Measurements from ENCODE around the gene SCGB1C1. TPM values are rescaled to one million over a fixed set of nuclear protein-coding genes. Genes with fewer than 3 reads are reported as not detected.
A peak's percentile ranks its signal among the peaks of the same experiment; 100 is the strongest.

The SCGB1C1 gene
- total and polyA plus RNA-seq, 9 of the 15 experiments (the other 6 are each of a cell fraction or from before 2014, with no cell fraction given): not detected

GRCh38 chr11:208181-208916 lies 15.5 kb downstream of the SCGB1C1 start (continued):
- no peak for TF ChIP-seq MED1 (CRISPR knock-in tag; IDR thresholded peaks at IDR 0.05; ENCODE audit: borderline replicate concordance)
- TF ChIP-seq ZBTB11 (CRISPR knock-in tag; IDR thresholded peaks at IDR 0.05): no peak
- TF ChIP-seq MAZ (CRISPR knock-in tag; conservative IDR thresholded peaks at IDR 0.05 in 1 of 2, IDR thresholded peaks at IDR 0.05 in 1 of 2): peak; percentile 67 to 68; a peak in 2 of 4 replicates
- no peak for TF ChIP-seq NR4A1 (CRISPR knock-in tag; IDR thresholded peaks at IDR 0.05)
- 0 out of 2 replicates have a peak, but pooled peaks have one; percentile 6 for TF ChIP-seq NR4A1 (tag; IDR thresholded peaks at IDR 0.05)
- TF ChIP-seq YY1 (IDR thresholded peaks at IDR 0.05; ENCODE audit: borderline replicate concordance in 1 of 3, control insufficient read depth in 1 of 3, extremely low read depth in 1 of 3, insufficient read depth in 3 of 3, insufficient read length in 1 of 3, insufficient replicate concordance in 2 of 3, low read depth in 1 of 3, low read length in 2 of 3): peak in 2 of 3 experiments; percentile 67 to 76
- peak; percentile 40; the same call in 1 of the 2 replicates for TF ChIP-seq DPF2 (IDR thresholded peaks at IDR 0.05)
- 0 out of 2 replicates have a peak, but pooled peaks have one; percentile 12 for TF ChIP-seq TAL1 (IDR thresholded peaks at IDR 0.05)
- peak; percentile 65 for TF ChIP-seq MYC (IDR thresholded peaks at IDR 0.05; ENCODE audit: low read depth, low read length)
- TF ChIP-seq MYC (CRISPR knock-in tag; IDR thresholded peaks at IDR 0.05; ENCODE audit: borderline replicate concordance, low read depth): no peak
- peak; percentile 74 for TF ChIP-seq SUPT5H (IDR thresholded peaks at IDR 0.05)
- TF ChIP-seq UBTF (IDR thresholded peaks at IDR 0.05; ENCODE audit: borderline replicate concordance in 1 of 2, low read depth in 2 of 2, low read length in 2 of 2): 0 out of 4 replicates have a peak, but pooled peaks of 1 of the 2 experiments have one; percentile 50
- no peak for TF ChIP-seq ZNF354B (CRISPR knock-in tag; IDR thresholded peaks at IDR 0.05)
- peak; percentile 72 for TF ChIP-seq ZFX (CRISPR knock-in tag; IDR thresholded peaks at IDR 0.05)
- TF ChIP-seq ZBTB49 (CRISPR knock-in tag; IDR thresholded peaks at IDR 0.05; ENCODE audit: borderline replicate concordance): no peak
- no peak for TF ChIP-seq SAFB2 (IDR thresholded peaks at IDR 0.05; ENCODE audit: borderline replicate concordance, low read depth, low read length, severe bottlenecking)

Measured in K562 (cell line).